GM12878 (cell line): ENCODE data around the gene RASA4.
"Not testable (repeated sequence)": the region's sequence is repeated elsewhere in the genome, so short reads cannot be mapped to it uniquely, and the experiment has no call there.

Source experiments
- BHLHE40 ChIP-seq, 2 experiments: fragments of 450-650 bp in 1 of 2; IDR thresholded peaks; 2 replicates each; pipeline ENCODE4 v1.6.1; 2011 to 2017; ENCODE audit warnings: low read depth in 2 of 2, borderline replicate concordance in 1 of 2, improper control_type of control experiment in 1 of 2, low read length in 1 of 2, mild to moderate bottlenecking in 1 of 2
- CTCF ChIP-seq, 3 experiments: IDR thresholded peaks in 2 of 3; conservative IDR thresholded peaks in 1 of 3; 2 replicates each; pipeline ENCODE4 v1.5.1; 2011; ENCODE audit warnings: low read depth in 3 of 3, low read length in 3 of 3, mild to moderate bottlenecking in 3 of 3, control low read depth in 2 of 3, moderate library complexity in 2 of 3, inconsistent platforms in 1 of 3, mixed read lengths in 1 of 3; ENCODE audit not compliant: control insufficient read depth in 2 of 3, insufficient read depth in 1 of 3; ENCODE audit errors: extremely low read depth in 1 of 3
- ESRRA ChIP-seq: IDR thresholded peaks from 2 replicates; pipeline ENCODE4 v1.6.1; 2012; ENCODE audit warnings: mild to moderate bottlenecking, low read length, improper control_type of control experiment
- EZH2 ChIP-seq: IDR thresholded peaks from 2 replicates; pipeline ENCODE4 v1.6.1; 2012; ENCODE audit warnings: low read depth, mild to moderate bottlenecking, control low read depth, inconsistent platforms, low read length, borderline replicate concordance; ENCODE audit not compliant: control insufficient read depth
- HDAC6 ChIP-seq: fragments of 200-600 bp; sonication (generic); IDR thresholded peaks from one replicate; pipeline ENCODE4 v1.8.0; 2017; ENCODE audit warnings: antibody characterized with exemption; ENCODE audit not compliant: unreplicated experiment
- JUND ChIP-seq: IDR thresholded peaks from 2 replicates; pipeline ENCODE4 v1.6.1; 2012; ENCODE audit warnings: low read depth, mild to moderate bottlenecking, low read length, improper control_type of control experiment, moderate library complexity
- NFIC ChIP-seq: IDR thresholded peaks from 2 replicates; pipeline ENCODE4 v1.6.1; 2012; ENCODE audit warnings: low read depth, mild to moderate bottlenecking, inconsistent platforms, low read length, moderate library complexity
- NKRF ChIP-seq: fragments of 450-650 bp; conservative IDR thresholded peaks from 2 replicates; pipeline ENCODE4 v1.6.1; 2017; ENCODE audit warnings: mild to moderate bottlenecking, moderate library complexity
- NRF1 ChIP-seq: conservative IDR thresholded peaks from 2 replicates; pipeline ENCODE4 v1.6.1; 2011; ENCODE audit warnings: mild to moderate bottlenecking, low read depth, low read length, improper control_type of control experiment
- POLR2A ChIP-seq: IDR thresholded peaks from 2 replicates; pipeline ENCODE4 v1.6.1; 2011; ENCODE audit warnings: low read depth, mild to moderate bottlenecking, low read length
- POLR2AphosphoS5 ChIP-seq: IDR thresholded peaks from 2 replicates; pipeline ENCODE4 v1.6.1; 2011; ENCODE audit warnings: mild to moderate bottlenecking, low read length, inconsistent platforms
- TARDBP ChIP-seq: IDR thresholded peaks from 2 replicates; pipeline ENCODE4 v1.6.1; 2016; ENCODE audit warnings: borderline replicate concordance
- TBL1XR1 ChIP-seq: IDR thresholded peaks from 2 replicates; pipeline ENCODE4 v1.6.1; 2012; ENCODE audit warnings: low read depth, low read length, improper control_type of control experiment

GRCh38 chr7:102627271-102627904 is 10.8 kb upstream of the RASA4 start:
- TF ChIP-seq JUND; CTCF (IDR thresholded peaks at IDR 0.05 in 2 of 3, conservative IDR thresholded peaks at IDR 0.05 in 1 of 3; ENCODE audit: control insufficient read depth in 2 of 3, extremely low read depth in 1 of 3, insufficient read depth in 1 of 3, low read depth in 3 of 3, low read length in 3 of 3); HDAC6; BHLHE40 (IDR thresholded peaks at IDR 0.05; ENCODE audit: borderline replicate concordance in 1 of 2, low read depth in 2 of 2, low read length in 1 of 2); NKRF; NRF1; POLR2AphosphoS5; ESRRA; NFIC; TARDBP; EZH2; TBL1XR1; POLR2A: not testable (repeated sequence)
